Gastroesophageal sphincter (tissue), 4 donors: ENCODE data around the gene HECTD3. TPM values are rescaled to one million over a fixed set of nuclear protein-coding genes. Genes with fewer than 3 reads are reported as not detected.
A peak's percentile ranks its signal among the peaks of the same experiment; 100 is the strongest.

Experiments
- ATAC-seq: fragments of 150-250 bp; one replicate; pipeline ENCODE4 v1.9.1; 2016; ENCODE audit warnings: mild to moderate bottlenecking, moderate library complexity
- H3K27ac ChIP-seq, 4 donors: fragments of 200-600 bp; sonication (generic) in 3 of 4; 1 replicate in 3 of 4; 2 replicates in 1 of 4; pipeline ENCODE4 v1.5.1; 2016 to 2019
- H3K27me3 ChIP-seq: fragments of 200-600 bp; sonication (generic); one replicate; pipeline ENCODE4 v1.5.1; 2019
- H3K36me3 ChIP-seq, 2 donors: fragments of 200-600 bp; sonication (generic); one replicate each; pipeline ENCODE4 v1.5.1; 2019; ENCODE audit warnings: control low read depth in 1 of 2
- H3K4me1 ChIP-seq, 3 donors: fragments of 200-600 bp; sonication (generic); 1 replicate in 2 of 3; 2 replicates in 1 of 3; pipeline ENCODE4 v1.5.1; 2016 to 2019; ENCODE audit warnings: control low read depth in 2 of 3
- H3K4me3 ChIP-seq, 2 donors: fragments of 200-600 bp; sonication (generic); one replicate each; pipeline ENCODE4 v1.5.1; 2019; ENCODE audit warnings: mild to moderate bottlenecking in 1 of 2, moderate library complexity in 1 of 2
- H3K9me3 ChIP-seq, 3 donors: fragments of 200-600 bp; sonication (generic); one replicate each; pipeline ENCODE4 v1.5.1; 2017 to 2019; ENCODE audit warnings: control low read depth in 2 of 3
- CTCF ChIP-seq, 4 experiments: fragments of 200-600 bp in 2 of 4; fragments of 450-650 bp in 2 of 4; sonication (generic) in 1 of 4; IDR thresholded peaks; one replicate each; pipeline ENCODE4 v1.5.1; 2017 to 2019; ENCODE audit warnings: antibody characterized with exemption in 4 of 4, mild to moderate bottlenecking in 2 of 4, moderate library complexity in 2 of 4
- EP300 ChIP-seq: sonication (generic); formaldehyde crosslinking; IDR thresholded peaks from one replicate; pipeline ENCODE4 v1.6.1; 2017; ENCODE audit warnings: antibody characterized with exemption, mild to moderate bottlenecking
- POLR2A ChIP-seq, 2 donors: fragments of 450-650 bp; IDR thresholded peaks; one replicate each; pipeline ENCODE4 v1.6.1; 2017; ENCODE audit warnings: antibody characterized with exemption in 2 of 2, mild to moderate bottlenecking in 2 of 2, moderate library complexity in 1 of 2
- POLR2AphosphoS5 ChIP-seq: sonication (generic); formaldehyde crosslinking; IDR thresholded peaks from one replicate; pipeline ENCODE4 v1.6.1; 2017; ENCODE audit warnings: antibody characterized with exemption
- WGBS, 2 donors: methylation state at CpG; one replicate each; pipeline ENCODE4 v1.1.5; 2018; ENCODE audit warnings: low coverage in 1 of 2; 5-methylcytosine and 5-hydroxymethylcytosine counted together
- total RNA-seq, 4 donors: library from RNA; depleted of rRNA; stranded (reverse); fragments of >200 nt; gene quantifications; one replicate each; pipeline ENCODE4 v1.1.0, GENCODE V29; 2016

The HECTD3 gene
- total RNA-seq, 4 donors from 2014 or later = 27.7 to 48.6 (median 37.5) TPM

- Histone ChIP-seq H3K27me3 (no peaks in the 10 kb centered on the region), H3K4me1 (no peaks in the 10 kb centered on the region), H3K27ac (no peak overlapping the region), H3K36me3 (peaks cover 0 to 46% of the 10 kb centered on the region in 2 donors), H3K4me3 (no peak overlapping the region), H3K9me3 (no peaks in the 10 kb centered on the region)
- 50 to 67% methylated on average over 2 of the region's 7 CpGs for WGBS, 2 donors
- ATAC-seq = peak; percentile 69
- no peak for TF ChIP-seq POLR2AphosphoS5
- TF ChIP-seq POLR2A (IDR thresholded peaks at IDR 0.05) = no peak
- TF ChIP-seq CTCF (IDR thresholded peaks at IDR 0.05) = no peak
- TF ChIP-seq EP300 = no peak
Observed at GRCh38 chr1:45001011-45001481, 10.1 kb downstream of the HECTD3 start.

GRCh38 chr1:44999232-44999631 is 11.9 kb downstream of the HECTD3 start:
- peaks cover 0 to 28% of the 10 kb centered on the region in 2 donors for H3K36me3 ChIP-seq
- no peak for TF ChIP-seq POLR2A (IDR thresholded peaks at IDR 0.05)
- TF ChIP-seq EP300 = no peak
- TF ChIP-seq CTCF (IDR thresholded peaks at IDR 0.05) = no peak

GRCh38 chr1:44995467-44996238 is 15.5 kb downstream of the HECTD3 start:
- no peak overlapping the region for H3K27ac ChIP-seq
- WGBS, 2 donors = 60 to 93% methylated on average over 1 to 6 of the region's 7 CpGs
- no peak overlapping the region for H3K4me3 ChIP-seq
- H3K36me3 ChIP-seq = no peaks in the 10 kb centered on the region
- no peaks in the 10 kb centered on the region for H3K4me1 ChIP-seq
- TF ChIP-seq CTCF (IDR thresholded peaks at IDR 0.05) = no peak
- no peak for TF ChIP-seq EP300
- no peak for TF ChIP-seq POLR2AphosphoS5
- TF ChIP-seq POLR2A (IDR thresholded peaks at IDR 0.05) = no peak
- no peaks in the 10 kb centered on the region for H3K9me3 ChIP-seq
- H3K27me3 ChIP-seq = no peaks in the 10 kb centered on the region
- no peak for ATAC-seq

More at GRCh38 chr1:44999232-44999631, 11.9 kb downstream of the HECTD3 start:
- Histone ChIP-seq H3K4me1 (no peaks in the 10 kb centered on the region), H3K9me3 (no peaks in the 10 kb centered on the region), H3K27ac (no peak overlapping the region), H3K27me3 (no peaks in the 10 kb centered on the region), H3K4me3 (no peak overlapping the region)
- WGBS, 2 donors = 63 to 68% methylated on average over 2 to 3 of the region's 3 CpGs
- no peak for ATAC-seq

- no peak for TF ChIP-seq POLR2A (IDR thresholded peaks at IDR 0.05)
- no peak for TF ChIP-seq CTCF (IDR thresholded peaks at IDR 0.05)
- TF ChIP-seq POLR2AphosphoS5 = no peak
- no peak for TF ChIP-seq EP300
- no peak overlapping the region for H3K4me3 ChIP-seq
- H3K27me3 ChIP-seq = no peaks in the 10 kb centered on the region
- H3K27ac ChIP-seq = no peak overlapping the region
- WGBS, 2 donors = 57 to 62% methylated on average over 7 of the region's 7 CpGs
- no peaks in the 10 kb centered on the region for H3K36me3 ChIP-seq
- ATAC-seq = no peak
- H3K9me3 ChIP-seq = no peaks in the 10 kb centered on the region
- no peaks in the 10 kb centered on the region for H3K4me1 ChIP-seq
Observed at GRCh38 chr1:44994309-44994898, 16.7 kb downstream of the HECTD3 start.
